Gastroesophageal sphincter (tissue), 4 donors: ENCODE results near the gene DET1. TPM values are rescaled to one million over a fixed set of nuclear protein-coding genes. Genes with fewer than 3 reads are reported as not detected.
"Not testable (repeated sequence)": the region's sequence is repeated elsewhere in the genome, so short reads cannot be mapped to it uniquely, and the experiment has no call there.

Experiments
- ATAC-seq: fragments of 150-250 bp; one replicate; pipeline ENCODE4 v1.9.1; 2016; ENCODE audit warnings: mild to moderate bottlenecking, moderate library complexity
- H3K27ac ChIP-seq, 4 donors: fragments of 200-600 bp; sonication (generic) in 3 of 4; 1 replicate in 3 of 4; 2 replicates in 1 of 4; pipeline ENCODE4 v1.5.1; 2016 to 2019
- H3K27me3 ChIP-seq: fragments of 200-600 bp; sonication (generic); one replicate; pipeline ENCODE4 v1.5.1; 2019
- H3K36me3 ChIP-seq, 2 donors: fragments of 200-600 bp; sonication (generic); one replicate each; pipeline ENCODE4 v1.5.1; 2019; ENCODE audit warnings: control low read depth in 1 of 2
- H3K4me1 ChIP-seq, 3 donors: fragments of 200-600 bp; sonication (generic); 1 replicate in 2 of 3; 2 replicates in 1 of 3; pipeline ENCODE4 v1.5.1; 2016 to 2019; ENCODE audit warnings: control low read depth in 2 of 3
- H3K4me3 ChIP-seq, 2 donors: fragments of 200-600 bp; sonication (generic); one replicate each; pipeline ENCODE4 v1.5.1; 2019; ENCODE audit warnings: mild to moderate bottlenecking in 1 of 2, moderate library complexity in 1 of 2
- H3K9me3 ChIP-seq, 3 donors: fragments of 200-600 bp; sonication (generic); one replicate each; pipeline ENCODE4 v1.5.1; 2017 to 2019; ENCODE audit warnings: control low read depth in 2 of 3
- EP300 ChIP-seq: sonication (generic); formaldehyde crosslinking; IDR thresholded peaks from one replicate; pipeline ENCODE4 v1.6.1; 2017; ENCODE audit warnings: antibody characterized with exemption, mild to moderate bottlenecking
- POLR2A ChIP-seq, 2 donors: fragments of 450-650 bp; IDR thresholded peaks; one replicate each; pipeline ENCODE4 v1.6.1; 2017; ENCODE audit warnings: antibody characterized with exemption in 2 of 2, mild to moderate bottlenecking in 2 of 2, moderate library complexity in 1 of 2
- POLR2AphosphoS5 ChIP-seq: sonication (generic); formaldehyde crosslinking; IDR thresholded peaks from one replicate; pipeline ENCODE4 v1.6.1; 2017; ENCODE audit warnings: antibody characterized with exemption
- WGBS, 2 donors: methylation state at CpG; one replicate each; pipeline ENCODE4 v1.1.5; 2018; ENCODE audit warnings: low coverage in 1 of 2; 5-methylcytosine and 5-hydroxymethylcytosine counted together
- total RNA-seq, 4 donors: library from RNA; depleted of rRNA; stranded (reverse); fragments of >200 nt; gene quantifications; one replicate each; pipeline ENCODE4 v1.1.0, GENCODE V29; 2016
- TF ChIP-seq, protein P1 (sequence below), 4 experiments: fragments of 200-600 bp in 2 of 4; fragments of 450-650 bp in 2 of 4; sonication (generic) in 1 of 4; IDR thresholded peaks; one replicate each; pipeline ENCODE4 v1.5.1; 2017 to 2019; ENCODE audit warnings: antibody characterized with exemption in 4 of 4, mild to moderate bottlenecking in 2 of 4, moderate library complexity in 2 of 4

The DET1 gene
- total RNA-seq, 4 donors from 2014 or later = 1.3 to 11.5 (median 6.6) TPM

DNA sequence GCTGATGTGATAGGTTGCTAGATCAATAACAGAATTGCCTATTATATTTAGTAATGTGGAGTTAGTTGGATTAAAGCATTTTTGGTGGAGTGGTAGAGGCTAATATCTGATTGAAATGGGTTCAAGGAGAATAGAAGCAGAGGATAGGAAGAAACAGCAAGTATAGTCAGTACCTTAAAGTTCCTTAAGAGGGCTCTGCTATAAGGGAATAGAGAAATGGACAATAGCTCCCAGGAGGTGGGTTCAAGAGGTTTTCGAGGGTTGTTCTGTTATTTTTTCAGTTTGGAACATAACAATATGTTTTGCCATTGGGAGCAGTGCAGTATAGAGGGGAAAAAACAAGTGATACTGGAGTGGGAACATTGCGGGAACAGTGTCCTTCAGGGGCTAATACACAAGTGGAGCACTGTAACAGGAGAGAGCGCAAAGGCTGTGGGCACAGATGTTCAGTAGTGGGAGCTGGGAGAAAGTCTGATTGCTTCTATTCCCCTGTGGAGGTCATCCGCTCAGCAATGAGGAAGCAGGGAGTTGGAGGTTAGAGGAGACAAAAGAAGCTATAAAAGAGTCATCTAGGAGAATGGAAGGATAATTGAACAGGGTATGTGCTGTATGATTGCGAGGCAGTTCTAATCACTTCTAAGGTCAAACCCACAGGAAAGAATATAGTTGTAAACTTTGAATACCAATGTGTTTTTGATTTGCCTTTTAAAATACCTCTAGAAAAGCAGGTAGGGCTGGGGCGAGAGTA lies 75.7 kb downstream of the DET1 start:
- 79 to 81% methylated on average over 5 to 6 of the region's 6 CpGs for WGBS, 2 donors
- no peak overlapping the region for H3K27ac ChIP-seq
- peaks cover 13 to 26% (median 15%) of the 10 kb centered on the region in 3 donors for H3K4me1 ChIP-seq
- H3K27me3 ChIP-seq = no peaks in the 10 kb centered on the region
- H3K9me3 ChIP-seq = no peaks in the 10 kb centered on the region
- H3K4me3 ChIP-seq = no peak overlapping the region
- peaks cover 0 to 50% of the 10 kb centered on the region in 2 donors for H3K36me3 ChIP-seq
- no peak for TF ChIP-seq POLR2AphosphoS5
- no peak for TF ChIP-seq POLR2A (IDR thresholded peaks at IDR 0.05)
- TF ChIP-seq, protein P1, sequence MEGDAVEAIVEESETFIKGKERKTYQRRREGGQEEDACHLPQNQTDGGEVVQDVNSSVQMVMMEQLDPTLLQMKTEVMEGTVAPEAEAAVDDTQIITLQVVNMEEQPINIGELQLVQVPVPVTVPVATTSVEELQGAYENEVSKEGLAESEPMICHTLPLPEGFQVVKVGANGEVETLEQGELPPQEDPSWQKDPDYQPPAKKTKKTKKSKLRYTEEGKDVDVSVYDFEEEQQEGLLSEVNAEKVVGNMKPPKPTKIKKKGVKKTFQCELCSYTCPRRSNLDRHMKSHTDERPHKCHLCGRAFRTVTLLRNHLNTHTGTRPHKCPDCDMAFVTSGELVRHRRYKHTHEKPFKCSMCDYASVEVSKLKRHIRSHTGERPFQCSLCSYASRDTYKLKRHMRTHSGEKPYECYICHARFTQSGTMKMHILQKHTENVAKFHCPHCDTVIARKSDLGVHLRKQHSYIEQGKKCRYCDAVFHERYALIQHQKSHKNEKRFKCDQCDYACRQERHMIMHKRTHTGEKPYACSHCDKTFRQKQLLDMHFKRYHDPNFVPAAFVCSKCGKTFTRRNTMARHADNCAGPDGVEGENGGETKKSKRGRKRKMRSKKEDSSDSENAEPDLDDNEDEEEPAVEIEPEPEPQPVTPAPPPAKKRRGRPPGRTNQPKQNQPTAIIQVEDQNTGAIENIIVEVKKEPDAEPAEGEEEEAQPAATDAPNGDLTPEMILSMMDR (IDR thresholded peaks at IDR 0.05) = no peak
- no peak for TF ChIP-seq EP300
- no peak for ATAC-seq

DNA sequence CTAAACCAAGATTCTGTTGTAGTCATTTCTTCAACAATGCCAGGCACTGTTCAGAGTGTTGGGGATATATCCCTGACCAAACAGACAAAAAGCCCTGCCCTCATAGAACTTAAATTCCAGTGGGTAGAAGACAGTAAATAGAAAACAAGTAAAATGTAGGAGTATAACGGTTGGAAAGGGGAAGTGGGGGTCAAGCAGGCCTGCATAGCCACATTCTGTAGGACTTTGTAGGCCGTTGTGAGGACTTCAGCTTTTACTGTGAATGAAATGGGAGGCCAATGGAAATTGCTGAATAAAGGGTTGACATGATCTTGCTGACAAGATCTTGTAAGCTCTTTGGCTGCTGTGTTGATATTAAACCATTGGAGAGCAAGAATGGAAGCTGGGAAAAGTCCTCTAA lies 77.2 kb downstream of the DET1 start:
- Histone ChIP-seq H3K4me3 (no peak overlapping the region), H3K27ac (no peak overlapping the region), H3K27me3 (no peaks in the 10 kb centered on the region), H3K4me1 (peaks cover 14 to 33% (median 17%) of the 10 kb centered on the region in 3 donors), H3K9me3 (no peaks in the 10 kb centered on the region), H3K36me3 (peaks cover 0 to 49% of the 10 kb centered on the region in 2 donors)
- TF ChIP-seq POLR2AphosphoS5 (no peak), POLR2A (IDR thresholded peaks at IDR 0.05) (no peak), EP300 (no peak)
- TF ChIP-seq, protein P1 (IDR thresholded peaks at IDR 0.05) = no peak
- 81 to 82% methylated on average over 2 of the region's 2 CpGs for WGBS, 2 donors
- ATAC-seq = no peak

DNA sequence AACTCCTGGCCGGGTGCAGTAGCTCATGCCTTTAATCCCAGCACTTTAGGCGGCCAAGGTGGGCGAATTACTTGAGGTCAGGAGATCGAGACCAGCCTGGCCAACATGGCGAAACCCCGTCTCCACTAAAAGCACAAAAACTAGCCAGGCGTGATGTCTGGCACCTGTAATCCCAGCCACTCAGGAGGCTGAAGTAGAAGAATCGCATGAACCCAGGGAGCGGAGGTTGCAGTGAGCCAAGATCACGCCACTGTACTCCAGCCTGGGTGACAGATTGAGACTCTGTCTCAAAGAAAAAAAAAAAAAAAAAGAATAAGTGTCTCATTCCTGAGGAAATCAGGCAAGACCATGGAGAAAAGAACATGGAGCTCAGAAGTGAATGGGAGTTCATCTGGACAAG lies 77.8 kb downstream of the DET1 start:
- H3K9me3 ChIP-seq, H3K27me3 ChIP-seq, ATAC-seq, H3K27ac ChIP-seq: not testable (repeated sequence)
- Histone ChIP-seq H3K36me3 (peaks cover 0 to 49% of the 10 kb centered on the region in 2 donors), H3K4me1 (peaks cover 14 to 33% (median 17%) of the 10 kb centered on the region in 3 donors), H3K4me3 (peak overlapping the region in 1 of 2 donors; percentile 73)
- WGBS, 2 donors = 86% methylated on average over 5 of the region's 10 CpGs; no CpG with 5 or more reads in 1 of the 2 donors

DNA sequence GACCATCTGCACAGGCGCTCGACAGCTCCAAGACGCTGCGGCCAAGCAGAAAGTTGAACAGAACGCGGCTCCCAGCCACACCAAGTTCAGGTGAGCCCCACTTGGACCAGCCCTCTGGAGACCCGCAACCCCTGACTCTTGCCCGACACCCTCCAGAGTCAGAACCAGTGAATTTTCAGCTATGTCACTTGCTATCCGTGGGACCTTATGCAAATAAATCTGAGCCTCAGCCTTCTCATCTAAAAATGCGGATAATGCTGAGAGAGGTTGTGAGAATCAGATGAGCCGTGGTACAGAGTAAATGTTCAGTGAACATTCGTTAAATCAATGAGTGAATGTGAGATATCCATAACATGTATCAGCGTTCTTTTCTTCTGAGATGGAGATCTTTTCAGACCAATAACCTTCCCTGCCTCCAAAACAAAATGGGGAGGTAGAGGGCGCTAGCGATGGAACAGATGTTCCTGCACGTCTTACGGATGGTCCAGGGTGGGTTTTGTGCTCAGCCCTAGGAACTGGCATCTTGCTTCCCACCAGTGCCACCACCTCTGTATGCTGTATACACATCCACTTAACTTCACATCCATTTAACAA lies 78.4 kb downstream of the DET1 start:
- Histone ChIP-seq H3K9me3 (no peaks in the 10 kb centered on the region), H3K36me3 (peaks cover 3 to 49% of the 10 kb centered on the region in 2 donors), H3K27ac (peak overlapping the region; percentile 74 to 98 (median 91)), H3K4me1 (peaks cover 14 to 33% (median 17%) of the 10 kb centered on the region in 3 donors), H3K27me3 (no peaks in the 10 kb centered on the region), H3K4me3 (peak overlapping the region; percentile 58 to 73)
- ATAC-seq = no peak
- 0 to 1% methylated on average over 8 to 9 of the region's 17 CpGs for WGBS, 2 donors
- TF ChIP-seq POLR2AphosphoS5 (no peak), EP300 (no peak), POLR2A (IDR thresholded peaks at IDR 0.05) (no peak)

DNA sequence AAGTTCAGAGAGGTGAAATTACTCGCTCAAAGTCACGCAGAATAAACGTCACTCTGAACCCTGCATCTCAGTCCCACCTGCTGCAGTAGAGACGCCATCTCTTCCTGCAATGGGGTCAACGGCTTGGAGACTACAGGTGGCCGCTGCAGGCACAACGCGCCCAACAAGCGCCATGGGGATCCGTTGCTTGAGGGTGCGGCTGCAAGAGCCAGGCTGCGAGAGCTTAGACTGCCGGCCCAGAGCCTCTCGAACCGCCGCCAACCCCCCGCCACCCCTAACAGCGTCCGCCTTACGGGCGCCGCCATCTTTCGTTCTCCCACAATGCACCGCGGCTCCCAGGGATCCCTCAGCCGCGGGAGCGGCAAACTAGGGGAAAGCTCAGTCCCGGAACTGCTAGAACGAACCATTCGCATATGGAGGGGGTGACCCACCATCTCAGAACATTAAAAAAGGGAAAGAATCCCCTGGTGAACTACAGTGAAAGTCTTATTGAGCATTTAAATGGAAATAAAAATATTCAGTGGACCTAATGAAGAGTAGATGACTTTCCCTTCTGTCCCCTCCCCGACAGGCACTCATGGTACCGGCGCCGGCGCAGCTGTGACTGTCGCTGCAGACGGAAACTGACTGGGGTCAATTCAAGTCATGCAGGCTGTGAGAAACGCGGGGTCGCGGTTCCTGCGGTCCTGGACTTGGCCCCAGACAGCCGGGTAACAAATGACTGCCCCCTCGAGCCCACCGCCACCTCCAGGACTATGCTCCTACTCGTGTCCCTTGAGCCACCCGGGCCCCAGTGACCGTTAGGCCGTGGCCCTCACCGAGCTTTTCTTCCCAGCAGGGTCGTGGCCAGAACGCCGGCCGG lies 79.2 kb downstream of the DET1 start, which contains the start of the genes MRPL46 and MRPS11:
Gene MRPL46 (minus strand): TSS at position 316 of the 862 bp plus-strand sequence. CDS start 11 bp downstream, at position 305.
Gene MRPS11 (plus strand): TSS at position 636 of the 862 bp plus-strand sequence. CDS start 10 bp downstream, at position 646.
- TF ChIP-seq, protein P1 (IDR thresholded peaks at IDR 0.05) = no peak
- TF ChIP-seq POLR2AphosphoS5 (peak; percentile 84), POLR2A (IDR thresholded peaks at IDR 0.05) (peak; percentile 12 to 26), EP300 (no peak)
- 0 to 2% methylated on average over 9 to 26 of the region's 55 CpGs for WGBS, 2 donors

More for the DNA sequence above, 79.2 kb downstream of the DET1 start, which contains the start of the genes MRPL46 and MRPS11:
- peaks cover 3 to 49% of the 10 kb centered on the region in 2 donors for H3K36me3 ChIP-seq
- H3K4me3 ChIP-seq = peak within 1 kb of the TSS; percentile 58 to 73
- no peaks in the 10 kb centered on the region for H3K9me3 ChIP-seq
- peaks cover 14 to 33% (median 17%) of the 10 kb centered on the region in 3 donors for H3K4me1 ChIP-seq
- no peaks in the 10 kb centered on the region for H3K27me3 ChIP-seq
- peak; percentile 96 for ATAC-seq
- peak within 1 kb of the TSS; percentile 74 to 98 (median 91) for H3K27ac ChIP-seq
